ENCODE data around the gene SORCS1. TPM values are rescaled to one million over a fixed set of nuclear protein-coding genes. Genes with fewer than 3 reads are reported as not detected.

SORCS1 gene
- total RNA-seq, 1 experiment from 2014 or later: not detected

DNA sequence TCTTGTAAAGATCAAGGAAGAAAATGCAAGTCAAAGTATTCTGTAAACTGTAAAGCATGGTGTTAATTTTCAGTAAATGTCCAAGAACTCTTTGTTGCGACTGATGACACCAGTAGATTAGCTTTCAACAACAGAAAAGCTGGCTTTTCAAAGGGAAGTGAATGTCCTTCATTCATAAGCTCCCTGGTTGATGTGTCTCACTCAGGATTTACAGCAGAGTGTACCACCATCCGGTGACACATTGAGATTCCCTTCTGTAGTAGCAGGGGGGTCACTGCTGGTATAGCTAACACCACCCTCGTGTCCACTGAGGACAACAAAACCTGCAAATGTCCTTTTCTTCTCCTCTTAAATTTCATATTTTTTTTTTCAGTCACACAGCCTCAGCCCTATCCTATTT is 253.4 kb downstream of the SORCS1 start:
- BruUV-seq (replicated peaks): no TSS peak
- no peak overlapping the region for H3K4me3 ChIP-seq
- TF ChIP-seq EZH2 (IDR thresholded peaks at IDR 0.05; ENCODE audit: low read depth): no peak
- TF ChIP-seq, protein P1, sequence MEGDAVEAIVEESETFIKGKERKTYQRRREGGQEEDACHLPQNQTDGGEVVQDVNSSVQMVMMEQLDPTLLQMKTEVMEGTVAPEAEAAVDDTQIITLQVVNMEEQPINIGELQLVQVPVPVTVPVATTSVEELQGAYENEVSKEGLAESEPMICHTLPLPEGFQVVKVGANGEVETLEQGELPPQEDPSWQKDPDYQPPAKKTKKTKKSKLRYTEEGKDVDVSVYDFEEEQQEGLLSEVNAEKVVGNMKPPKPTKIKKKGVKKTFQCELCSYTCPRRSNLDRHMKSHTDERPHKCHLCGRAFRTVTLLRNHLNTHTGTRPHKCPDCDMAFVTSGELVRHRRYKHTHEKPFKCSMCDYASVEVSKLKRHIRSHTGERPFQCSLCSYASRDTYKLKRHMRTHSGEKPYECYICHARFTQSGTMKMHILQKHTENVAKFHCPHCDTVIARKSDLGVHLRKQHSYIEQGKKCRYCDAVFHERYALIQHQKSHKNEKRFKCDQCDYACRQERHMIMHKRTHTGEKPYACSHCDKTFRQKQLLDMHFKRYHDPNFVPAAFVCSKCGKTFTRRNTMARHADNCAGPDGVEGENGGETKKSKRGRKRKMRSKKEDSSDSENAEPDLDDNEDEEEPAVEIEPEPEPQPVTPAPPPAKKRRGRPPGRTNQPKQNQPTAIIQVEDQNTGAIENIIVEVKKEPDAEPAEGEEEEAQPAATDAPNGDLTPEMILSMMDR (conservative IDR thresholded peaks at IDR 0.05): no peak
- no peaks in the 10 kb centered on the region for H3K36me3 ChIP-seq (ENCODE audit: low read depth)
- H3K4me1 ChIP-seq (replicated peaks; ENCODE audit: insufficient read depth): no peaks in the 10 kb centered on the region
- H3K9me3 ChIP-seq (ENCODE audit: insufficient read depth, low read depth): no peaks in the 10 kb centered on the region
- H3K9me2 ChIP-seq (ENCODE audit: insufficient read depth): no peaks in the 10 kb centered on the region
- no peaks in the 10 kb centered on the region for H4K20me1 ChIP-seq (ENCODE audit: insufficient read depth)
- POLR2A ChIA-PET (ENCODE audit: unreplicated experiment): no interaction called here
- H3K27ac ChIP-seq: no peak overlapping the region
- H3K4me2 ChIP-seq: no peak overlapping the region
- H2AFZ ChIP-seq: no peak overlapping the region
- CTCF ChIA-PET: no interaction called here
- no peaks in the 10 kb centered on the region for H3K27me3 ChIP-seq (ENCODE audit: insufficient read depth, low read depth)
- intact Hi-C loops (cut with micrococcal nuclease; ENCODE audit: unreplicated experiment): no loop called here
- no peak for DNase-seq
- H3K79me2 ChIP-seq (ENCODE audit: low read depth): no peaks in the 10 kb centered on the region
- H3F3A ChIP-seq (ENCODE audit: insufficient read depth, low read depth): no peaks in the 10 kb centered on the region

DNA sequence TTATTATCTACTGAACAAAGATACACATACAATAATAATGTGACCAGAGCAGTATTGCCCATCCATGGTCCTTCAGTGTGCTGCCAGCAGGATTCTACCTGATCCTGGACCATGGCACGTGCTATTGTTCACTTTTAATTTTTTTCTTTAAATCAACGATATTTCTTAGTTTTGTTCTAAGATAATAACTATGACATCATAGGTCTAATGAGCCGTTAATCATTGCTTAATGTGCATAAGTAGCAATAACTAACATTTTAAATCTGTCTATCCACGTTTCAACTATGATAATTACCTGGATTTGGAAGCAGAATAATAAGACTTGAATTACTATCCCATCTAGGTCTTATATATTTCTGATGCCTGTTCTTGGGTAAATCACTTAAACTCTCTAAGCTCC is 253.8 kb downstream of the SORCS1 start:
- Histone ChIP-seq H3K4me1 (replicated peaks; ENCODE audit: insufficient read depth) (no peaks in the 10 kb centered on the region), H3K9me2 (ENCODE audit: insufficient read depth) (no peaks in the 10 kb centered on the region), H3K36me3 (ENCODE audit: low read depth) (no peaks in the 10 kb centered on the region), H3K9me3 (ENCODE audit: insufficient read depth, low read depth) (no peaks in the 10 kb centered on the region), H3K27ac (no peak overlapping the region), H4K20me1 (ENCODE audit: insufficient read depth) (no peaks in the 10 kb centered on the region), H3K27me3 (ENCODE audit: insufficient read depth, low read depth) (no peaks in the 10 kb centered on the region), H3K79me2 (ENCODE audit: low read depth) (no peaks in the 10 kb centered on the region), H3F3A (ENCODE audit: insufficient read depth, low read depth) (no peaks in the 10 kb centered on the region), H3K4me2 (no peak overlapping the region), H3K4me3 (no peak overlapping the region), H2AFZ (no peak overlapping the region)
- TF ChIP-seq EZH2 (IDR thresholded peaks at IDR 0.05; ENCODE audit: low read depth): no peak
- TF ChIP-seq, protein P1 (conservative IDR thresholded peaks at IDR 0.05): no peak
- ChIA-PET POLR2A (ENCODE audit: unreplicated experiment) (no interaction called here), CTCF (no interaction called here)
- BruUV-seq (replicated peaks): no TSS peak
- DNase-seq: no peak
- intact Hi-C loops (cut with micrococcal nuclease; ENCODE audit: unreplicated experiment): no loop called here

DNA sequence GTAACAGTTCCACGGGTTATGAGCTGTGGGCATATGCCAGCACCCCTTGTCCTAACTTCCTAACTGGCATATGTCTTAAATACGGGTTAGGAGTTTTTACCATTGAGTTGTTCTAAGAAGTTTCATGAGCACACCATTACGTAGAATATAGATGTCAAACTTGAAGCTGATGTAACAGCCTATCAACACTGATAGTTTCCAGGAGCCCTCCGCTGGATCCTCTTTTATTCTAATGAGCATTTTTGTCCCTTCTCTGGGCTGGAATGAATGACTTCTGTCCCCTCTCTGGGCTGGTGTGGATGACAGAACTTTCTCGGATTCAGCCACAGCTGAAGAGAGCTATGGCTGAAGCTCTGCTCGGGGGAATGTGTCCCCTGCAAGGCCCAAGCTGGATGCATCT is 256.3 kb downstream of the SORCS1 start:
- no peak overlapping the region for H3K4me2 ChIP-seq
- no peaks in the 10 kb centered on the region for H3K9me3 ChIP-seq (ENCODE audit: insufficient read depth, low read depth)
- no peaks in the 10 kb centered on the region for H3F3A ChIP-seq (ENCODE audit: insufficient read depth, low read depth)
- intact Hi-C loops (cut with micrococcal nuclease; ENCODE audit: unreplicated experiment): no loop called here
- no TSS peak for BruUV-seq (replicated peaks)
- no peaks in the 10 kb centered on the region for H4K20me1 ChIP-seq (ENCODE audit: insufficient read depth)
- H3K4me3 ChIP-seq: no peak overlapping the region
- no peaks in the 10 kb centered on the region for H3K9me2 ChIP-seq (ENCODE audit: insufficient read depth)
- ChIA-PET CTCF (no interaction called here), POLR2A (ENCODE audit: unreplicated experiment) (no interaction called here)
- no peak for DNase-seq
- H2AFZ ChIP-seq: no peak overlapping the region
- no peaks in the 10 kb centered on the region for H3K4me1 ChIP-seq (replicated peaks; ENCODE audit: insufficient read depth)
- H3K36me3 ChIP-seq (ENCODE audit: low read depth): no peaks in the 10 kb centered on the region
- TF ChIP-seq, protein P1 (conservative IDR thresholded peaks at IDR 0.05): no peak
- TF ChIP-seq EZH2 (IDR thresholded peaks at IDR 0.05; ENCODE audit: low read depth): no peak
- no peaks in the 10 kb centered on the region for H3K27me3 ChIP-seq (ENCODE audit: insufficient read depth, low read depth)
- H3K79me2 ChIP-seq (ENCODE audit: low read depth): no peaks in the 10 kb centered on the region
- H3K27ac ChIP-seq: no peak overlapping the region

All from PC-9 (cell line).